ENCODE data around the gene CNGA4. TPM values are rescaled to one million over a fixed set of nuclear protein-coding genes. Genes with fewer than 3 reads are reported as not detected.

The CNGA4 gene
- total and polyA plus RNA-seq, 2 of the 13 experiments (the other 11 are each of a cell fraction or from before 2014, with no cell fraction given), result 0.03 TPM; not detected in 1

DNA sequence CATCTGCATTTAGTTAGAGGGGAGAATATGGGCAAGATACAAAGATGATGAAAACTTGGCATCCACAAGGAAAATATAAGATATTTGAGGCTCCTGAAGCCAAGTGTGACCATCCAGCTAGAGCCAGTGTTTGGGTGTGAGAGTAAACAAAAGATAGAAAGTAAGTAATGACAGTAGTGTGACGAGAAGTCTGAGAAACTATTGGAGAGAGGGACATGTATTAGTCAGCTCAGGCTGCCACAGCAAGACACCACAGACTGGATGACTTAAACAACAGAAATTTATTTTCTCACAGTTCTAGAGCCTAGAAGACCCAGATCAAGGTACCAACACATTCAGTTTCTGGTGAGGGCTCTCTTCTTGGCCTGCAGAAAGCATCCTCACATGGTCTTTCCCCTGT is 14.3 kb downstream of the CNGA4 start:
- BruUV-seq (replicated peaks), result no TSS peak
- Histone ChIP-seq H3K4me3 (replicated peaks in 1 of 3; ENCODE audit: insufficient read depth in 1 of 3, low read depth in 2 of 3, low read length in 3 of 3) (no peak overlapping the region), H3K9ac (ENCODE audit: insufficient read depth, low read depth, low read length) (no peak overlapping the region), H3K79me2 (ENCODE audit: insufficient read depth, low read length) (no peaks in the 10 kb centered on the region), H3K9me3 (ENCODE audit: low read length) (no peaks in the 10 kb centered on the region), H2AFZ (ENCODE audit: low read length) (no peak overlapping the region), H4K20me1 (ENCODE audit: insufficient read depth, low read length) (no peaks in the 10 kb centered on the region), H3K36me3 (replicated peaks in 1 of 2; ENCODE audit: control insufficient read depth in 1 of 2, insufficient read depth in 2 of 2, low read length in 2 of 2) (no peaks in the 10 kb centered on the region), H3K4me1 (ENCODE audit: insufficient read depth, low read length) (no peaks in the 10 kb centered on the region), H3K27me3 (ENCODE audit: control insufficient read depth in 1 of 2, insufficient read depth in 2 of 2, low read length in 2 of 2) (peaks cover 0 to under 1% of the 10 kb centered on the region in 2 experiments; a peak in 1 of 5 replicates), H3K27ac (ENCODE audit: extremely low read length, insufficient read depth, low read length) (no peak overlapping the region), H3K4me2 (ENCODE audit: low read depth, low read length) (no peak overlapping the region)
- 0% methylated on average over 1 of the region's 1 CpG for WGBS (ENCODE audit: low lambda C conversion rate)
- TF ChIP-seq ATF1 (CRISPR knock-in tag; IDR thresholded peaks at IDR 0.05) (no peak), HMG20B (CRISPR knock-in tag; conservative IDR thresholded peaks at IDR 0.05) (no peak), ZNF230 (CRISPR knock-in tag; IDR thresholded peaks at IDR 0.05) (no peak), TBP (CRISPR knock-in tag; IDR thresholded peaks at IDR 0.05) (no peak), FOXM1 (CRISPR knock-in tag; IDR thresholded peaks at IDR 0.05) (no peak), ZNF317 (CRISPR knock-in tag; IDR thresholded peaks at IDR 0.05) (no peak), NR2F6 (IDR thresholded peaks at IDR 0.05) (no peak), NR2F6 (CRISPR knock-in tag; IDR thresholded peaks at IDR 0.05) (no peak)
- POLR2A ChIA-PET, result no interaction called here
- in situ Hi-C loops (cut with HindIII; ENCODE audit: extremely low pct_ligation_motif_present, low pct_unique_long_range_greater_than_20kb), result loop anchor here (5.0 kb wide), 1 partner anchor 99 kb away; no protein-coding TSS in a partner anchor
- intact Hi-C loops (cut with micrococcal nuclease; ENCODE audit: unreplicated experiment), result no loop called here
- FAIRE-seq (no peak), DNase-seq (ENCODE audit: low spot score) (no peak), ATAC-seq (no peak)
- CTCF ChIA-PET (ENCODE audit: low intra/inter-chr PET ratio, low total read pairs), result no interaction called here

DNA sequence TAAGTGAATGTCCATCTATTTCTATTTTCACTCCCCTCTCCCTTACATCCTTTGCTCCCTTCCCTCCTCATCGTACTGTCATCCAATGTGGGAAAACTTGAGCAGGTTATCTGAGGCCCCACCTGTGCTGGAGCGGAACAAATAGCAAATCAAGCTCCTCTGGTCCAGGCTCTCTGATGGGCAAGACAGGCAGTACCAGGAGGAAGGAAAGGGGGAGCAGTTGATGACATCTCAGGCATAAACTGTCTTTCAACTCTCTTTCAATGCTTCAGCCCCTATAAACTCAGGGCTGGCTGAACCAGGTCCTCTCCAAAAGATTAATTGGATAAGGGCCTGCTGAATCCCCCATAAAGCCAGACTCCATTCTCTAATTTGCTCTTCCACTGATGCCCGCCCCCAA is 19.3 kb downstream of the CNGA4 start:
- Histone ChIP-seq H3K4me2 (ENCODE audit: low read depth, low read length) (no peak overlapping the region), H4K20me1 (ENCODE audit: insufficient read depth, low read length) (no peaks in the 10 kb centered on the region), H3K9ac (ENCODE audit: insufficient read depth, low read depth, low read length) (no peak overlapping the region), H3K9me3 (ENCODE audit: low read length) (no peaks in the 10 kb centered on the region), H3K36me3 (replicated peaks in 1 of 2; ENCODE audit: control insufficient read depth in 1 of 2, insufficient read depth in 2 of 2, low read length in 2 of 2) (no peaks in the 10 kb centered on the region), H2AFZ (ENCODE audit: low read length) (no peak overlapping the region), H3K79me2 (ENCODE audit: insufficient read depth, low read length) (no peaks in the 10 kb centered on the region), H3K27me3 (ENCODE audit: control insufficient read depth in 1 of 2, insufficient read depth in 2 of 2, low read length in 2 of 2) (peaks cover 3 to 34% of the 10 kb centered on the region in 2 experiments; a peak in 4 of 5 replicates), H3K4me1 (ENCODE audit: insufficient read depth, low read length) (no peaks in the 10 kb centered on the region), H3K4me3 (replicated peaks in 1 of 3; ENCODE audit: insufficient read depth in 1 of 3, low read depth in 2 of 3, low read length in 3 of 3) (no peak overlapping the region), H3K27ac (ENCODE audit: extremely low read length, insufficient read depth, low read length) (no peak overlapping the region)
- ChIA-PET POLR2A (no interaction called here), CTCF (ENCODE audit: low intra/inter-chr PET ratio, low total read pairs) (no interaction called here)
- FAIRE-seq (no peak), ATAC-seq (no peak), DNase-seq (ENCODE audit: low spot score) (no peak)
- TF ChIP-seq DPF2 (CRISPR knock-in tag; IDR thresholded peaks at IDR 0.05; ENCODE audit: borderline replicate concordance, low read depth), result no peak
- TF ChIP-seq, protein P1, sequence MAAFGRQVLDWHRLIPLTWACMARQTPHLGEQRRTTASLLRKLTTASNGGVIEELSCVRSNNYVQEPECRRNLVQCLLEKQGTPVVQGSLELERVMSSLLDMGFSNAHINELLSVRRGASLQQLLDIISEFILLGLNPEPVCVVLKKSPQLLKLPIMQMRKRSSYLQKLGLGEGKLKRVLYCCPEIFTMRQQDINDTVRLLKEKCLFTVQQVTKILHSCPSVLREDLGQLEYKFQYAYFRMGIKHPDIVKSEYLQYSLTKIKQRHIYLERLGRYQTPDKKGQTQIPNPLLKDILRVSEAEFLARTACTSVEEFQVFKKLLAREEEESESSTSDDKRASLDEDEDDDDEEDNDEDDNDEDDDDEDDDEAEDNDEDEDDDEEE (CRISPR knock-in tag; IDR thresholded peaks at IDR 0.05), result no peak
- in situ Hi-C loops (cut with HindIII; ENCODE audit: extremely low pct_ligation_motif_present, low pct_unique_long_range_greater_than_20kb) (no loop called here), intact Hi-C loops (cut with micrococcal nuclease; ENCODE audit: unreplicated experiment) (no loop called here)
- WGBS (ENCODE audit: low lambda C conversion rate), result 47% methylated on average over 3 of the region's 3 CpGs
- BruUV-seq (replicated peaks), result no TSS peak
